HCT116 (cell line): Measurements from ENCODE around the gene THOC6. TPM values are rescaled to one million over a fixed set of nuclear protein-coding genes. Genes with fewer than 3 reads are reported as not detected.

Source experiments
- ATAC-seq: fragments of 200-7000 bp; cut with Tn5 transposase; 2 replicates; pipeline ENCODE4 v1.9.1; 2020; ENCODE audit warnings: mild to moderate bottlenecking, moderate library complexity
- BruUV-seq: library from RNA; stranded (reverse); fragments of 400-500 nt; replicated peaks from 2 replicates; lab custom pipeline; 2021; lab: Mats Ljungman, UMichigan
- CTCF ChIA-PET: fragments of 300-600 bp; sonication (Branson Sonifier 250); formaldehyde crosslinking; loops from one replicate; lab custom pipeline; 2021; ENCODE audit warnings: antibody characterized with exemption; lab: Charles Lee
- POLR2A ChIA-PET: fragments of 300-600, 350-600 bp; sonication (Branson Sonifier 250); formaldehyde crosslinking; loops from one replicate; lab custom pipeline; 2021; ENCODE audit warnings: antibody characterized with exemption; lab: Charles Lee
- RAD21 ChIA-PET, 2 experiments: fragments of 300-600 bp; sonication (Branson Sonifier 250); formaldehyde crosslinking; loops; one replicate each; lab custom pipeline; 2023; ENCODE audit warnings: low total read pairs in 2 of 2; ENCODE audit not compliant: uncharacterized antibody in 2 of 2, unreplicated experiment in 2 of 2, low non-redundant PET in 1 of 2; lab: Charles Lee
- DNase-seq: peaks from one replicate; pipeline ENCODE4 v3.0.0-alpha.2; 2010; ENCODE audit warnings: low read depth, low spot score
- H2AFZ ChIP-seq: fragments of 200-600 bp; shearing (Covaris generic), sonication (generic); 2 replicates; pipeline ENCODE4 v1.6.1; 2017; ENCODE audit warnings: low read depth, mixed run types, mixed read lengths, antibody characterized with exemption, low read length; ENCODE audit not compliant: poor library complexity, severe bottlenecking
- H3K27ac ChIP-seq: 2 replicates; pipeline ENCODE4 v1.5.1; 2012; ENCODE audit warnings: low read depth, low read length
- H3K27me3 ChIP-seq: fragments of 200-600 bp; sonication (generic); 2 replicates; pipeline ENCODE4 v1.6.1; 2016; ENCODE audit warnings: mixed run types, low read length, mixed read lengths; ENCODE audit not compliant: insufficient read depth
- H3K36me3 ChIP-seq, 2 experiments: fragments of 200-500 bp in 1 of 2; fragments of 200-600 bp in 1 of 2; sonication (Bioruptor generic) in 1 of 2; sonication (generic) in 1 of 2; 2 replicates each; pipeline versions ENCODE4 v1.5.1 to v1.6.1; 2014 to 2016; ENCODE audit warnings: low read length in 2 of 2, inconsistent platforms in 1 of 2, mixed read lengths in 1 of 2, mixed run types in 1 of 2; ENCODE audit not compliant: insufficient read depth in 2 of 2, control insufficient read depth in 1 of 2
- H3K4me1 ChIP-seq, 2 experiments: fragments of 200-600 bp in 1 of 2; sonication (generic) in 1 of 2; 2 replicates each; pipeline versions ENCODE4 v1.5.1 to v1.6.1; 2012 to 2017; ENCODE audit warnings: low read length in 2 of 2, inconsistent platforms in 1 of 2, mild to moderate bottlenecking in 1 of 2, mixed read lengths in 1 of 2, mixed run types in 1 of 2, moderate library complexity in 1 of 2; ENCODE audit not compliant: insufficient read depth in 2 of 2, control insufficient read depth in 1 of 2
- H3K4me2 ChIP-seq: fragments of 200-600 bp; sonication (generic); 2 replicates; pipeline ENCODE4 v1.6.1; 2017; ENCODE audit warnings: mixed run types, low read length, mixed read lengths
- H3K4me3 ChIP-seq, 2 experiments: fragments of 200-600 bp in 1 of 2; sonication (generic) in 1 of 2; replicated peaks in 1 of 2; 2 replicates each; pipeline ENCODE4 v1.5.1; 2011 to 2016; ENCODE audit warnings: low read length in 2 of 2, control low read depth in 1 of 2, low read depth in 1 of 2, mild to moderate bottlenecking in 1 of 2, mixed read lengths in 1 of 2, mixed run types in 1 of 2
- H3K79me2 ChIP-seq: fragments of 200-600 bp; sonication (generic); 2 replicates; pipeline ENCODE4 v1.6.1; 2017; ENCODE audit warnings: mild to moderate bottlenecking, mixed run types, low read length, moderate library complexity, mixed read lengths; ENCODE audit not compliant: insufficient read depth
- H3K9ac ChIP-seq: fragments of 200-600 bp; sonication (generic); 2 replicates; pipeline ENCODE4 v1.6.1; 2016; ENCODE audit warnings: low read length, mixed read lengths
- H3K9me2 ChIP-seq: fragments of 200-600 bp; sonication (generic), shearing (Covaris generic); 2 replicates; pipeline ENCODE4 v1.6.1; 2017; ENCODE audit warnings: mixed run types, mild to moderate bottlenecking, moderate library complexity; ENCODE audit not compliant: insufficient read depth
- H3K9me3 ChIP-seq, 2 experiments: fragments of 200-500 bp in 1 of 2; fragments of 200-600 bp in 1 of 2; sonication (Bioruptor generic) in 1 of 2; sonication (generic) in 1 of 2; 2 replicates each; pipeline ENCODE4 v1.6.1; 2014 to 2017; ENCODE audit warnings: low read length in 2 of 2, mixed read lengths in 2 of 2, inconsistent platforms in 1 of 2, low read depth in 1 of 2, mild to moderate bottlenecking in 1 of 2, mixed run types in 1 of 2, moderate library complexity in 1 of 2; ENCODE audit not compliant: control insufficient read depth in 1 of 2, insufficient read depth in 1 of 2
- H4K20me1 ChIP-seq: fragments of 200-600 bp; sonication (generic), shearing (Covaris generic); 2 replicates; pipeline ENCODE4 v1.6.1; 2017; ENCODE audit warnings: mixed run types, mild to moderate bottlenecking, moderate library complexity; ENCODE audit not compliant: insufficient read depth
- ATF3 ChIP-seq: IDR thresholded peaks from 2 replicates; pipeline ENCODE4 v1.6.1; 2012
- CBX3 ChIP-seq: IDR thresholded peaks from 2 replicates; pipeline ENCODE4 v1.6.1; 2012; ENCODE audit warnings: low read depth
- CEBPB ChIP-seq: IDR thresholded peaks from 2 replicates; pipeline ENCODE4 v1.6.1; 2012; ENCODE audit warnings: low read depth
- EGR1 ChIP-seq: IDR thresholded peaks from 2 replicates; pipeline ENCODE4 v1.6.1; 2012; ENCODE audit warnings: low read depth
- ELF1 ChIP-seq: IDR thresholded peaks from 2 replicates; pipeline ENCODE4 v1.6.1; 2012; ENCODE audit warnings: low read depth, borderline replicate concordance
- FOSL1 ChIP-seq: IDR thresholded peaks from 2 replicates; pipeline ENCODE4 v1.6.1; 2012; ENCODE audit warnings: low read depth
- JUND ChIP-seq: IDR thresholded peaks from 2 replicates; pipeline ENCODE4 v1.6.1; 2012
- POLR2A ChIP-seq: IDR thresholded peaks from 2 replicates; pipeline ENCODE4 v1.7.0; 2011; ENCODE audit warnings: borderline replicate concordance; ENCODE audit not compliant: insufficient read depth, insufficient read length; ENCODE audit errors: extremely low read depth
- POLR2AphosphoS5 ChIP-seq: IDR thresholded peaks from 2 replicates; pipeline ENCODE4 v1.6.1; 2011; ENCODE audit warnings: mild to moderate bottlenecking, low read depth, low read length, moderate library complexity
- RAD21 ChIP-seq: IDR thresholded peaks from 2 replicates; pipeline ENCODE4 v1.6.1; 2012; ENCODE audit warnings: low read depth, mild to moderate bottlenecking
- SIN3A ChIP-seq: IDR thresholded peaks from 2 replicates; pipeline ENCODE4 v1.6.1; 2012; ENCODE audit warnings: low read depth
- SP1 ChIP-seq: IDR thresholded peaks from 2 replicates; pipeline ENCODE4 v1.6.1; 2012; ENCODE audit warnings: low read depth
- SRF ChIP-seq: IDR thresholded peaks from 2 replicates; pipeline ENCODE4 v1.6.1; 2012; ENCODE audit warnings: low read depth
- TCF7L2 ChIP-seq: IDR thresholded peaks from 2 replicates; pipeline ENCODE4 v1.7.0; 2011; ENCODE audit warnings: borderline replicate concordance, inconsistent platforms; ENCODE audit not compliant: insufficient read depth, insufficient read length; ENCODE audit errors: extremely low read depth
- YY1 ChIP-seq: IDR thresholded peaks from 2 replicates; pipeline ENCODE4 v1.6.1; 2011; ENCODE audit warnings: low read length, low read depth, moderate library complexity, mild to moderate bottlenecking; ENCODE audit not compliant: insufficient replicate concordance; ENCODE audit errors: extremely low read depth
- ZBTB33 ChIP-seq: IDR thresholded peaks from 2 replicates; pipeline ENCODE4 v1.6.1; 2011; ENCODE audit warnings: mild to moderate bottlenecking, low read length, moderate library complexity; ENCODE audit not compliant: insufficient replicate concordance; ENCODE audit errors: extremely low read depth
- ZFX ChIP-seq: fragments of 450-650 bp; IDR thresholded peaks from 2 replicates; pipeline ENCODE4 v1.6.1; 2017
- ZNF274 ChIP-seq: fragments of 200-500 bp; sonication (Bioruptor generic); IDR thresholded peaks from 2 replicates; pipeline ENCODE4 v1.6.1; 2014; ENCODE audit warnings: mild to moderate bottlenecking, low read depth, low read length, inconsistent platforms
- intact Hi-C: fragments of 100-400 bp; cut with micrococcal nuclease; formaldehyde crosslinking; loops from 2 replicates; pipeline ENCODE4 v1.10.0; 2022
- total RNA-seq: library from RNA; stranded (reverse); gene quantifications from one replicate; pipeline ENCODE4 v1.2.1, GENCODE V29; 2021; ENCODE audit not compliant: unreplicated experiment
- TF ChIP-seq, protein P1 (sequence below): IDR thresholded peaks from 2 replicates; pipeline ENCODE4 v1.6.1; 2012; ENCODE audit warnings: low read depth
- TF ChIP-seq, protein P2 (sequence below), 3 experiments: fragments of 200-600 bp in 1 of 3; sonication (generic) in 1 of 3; IDR thresholded peaks in 2 of 3; conservative IDR thresholded peaks in 1 of 3; 2 replicates each; pipeline ENCODE4 v1.5.1; 2012 to 2017; ENCODE audit warnings: low read depth in 2 of 3, low read length in 2 of 3, antibody characterized with exemption in 1 of 3, borderline replicate concordance in 1 of 3, control low read depth in 1 of 3, mild to moderate bottlenecking in 1 of 3, mixed read lengths in 1 of 3, mixed run types in 1 of 3, moderate library complexity in 1 of 3; ENCODE audit not compliant: insufficient read depth in 1 of 3

THOC6 gene
- total RNA-seq, 1 experiment from 2014 or later: 62.9 TPM

GRCh38 chr16:3068487-3068886 is 44.7 kb downstream of the THOC6 start:
- H4K20me1 ChIP-seq: no peaks in the 10 kb centered on the region
- ATAC-seq (no peak), DNase-seq (no peak)
- H3K27ac ChIP-seq: no peak overlapping the region
- H3K9ac ChIP-seq: no peak overlapping the region
- H3K27me3 ChIP-seq: no peaks in the 10 kb centered on the region
- no TSS peak for BruUV-seq
- no peak overlapping the region for H3K4me3 ChIP-seq
- H2AFZ ChIP-seq: no peak overlapping the region
- H3K9me2 ChIP-seq: no peaks in the 10 kb centered on the region
- ChIA-PET POLR2A (no interaction called here), CTCF (no interaction called here), RAD21 (no interaction called here)
- no peaks in the 10 kb centered on the region for H3K9me3 ChIP-seq
- H3K4me2 ChIP-seq: no peak overlapping the region
- peaks cover 0 to 13% of the 10 kb centered on the region in 2 experiments; a peak in 1 of 4 replicates for H3K4me1 ChIP-seq
- H3K36me3 ChIP-seq: no peaks in the 10 kb centered on the region
- intact Hi-C loops: no loop called here
- TF ChIP-seq YY1: no peak
- no peak for TF ChIP-seq ZBTB33
- no peak for TF ChIP-seq ZNF274
- TF ChIP-seq ZFX: no peak
- no peak for TF ChIP-seq CEBPB
- TF ChIP-seq ATF3: no peak
- TF ChIP-seq JUND: no peak
- no peak for TF ChIP-seq ELF1
- no peak for TF ChIP-seq CBX3
- TF ChIP-seq, protein P1, sequence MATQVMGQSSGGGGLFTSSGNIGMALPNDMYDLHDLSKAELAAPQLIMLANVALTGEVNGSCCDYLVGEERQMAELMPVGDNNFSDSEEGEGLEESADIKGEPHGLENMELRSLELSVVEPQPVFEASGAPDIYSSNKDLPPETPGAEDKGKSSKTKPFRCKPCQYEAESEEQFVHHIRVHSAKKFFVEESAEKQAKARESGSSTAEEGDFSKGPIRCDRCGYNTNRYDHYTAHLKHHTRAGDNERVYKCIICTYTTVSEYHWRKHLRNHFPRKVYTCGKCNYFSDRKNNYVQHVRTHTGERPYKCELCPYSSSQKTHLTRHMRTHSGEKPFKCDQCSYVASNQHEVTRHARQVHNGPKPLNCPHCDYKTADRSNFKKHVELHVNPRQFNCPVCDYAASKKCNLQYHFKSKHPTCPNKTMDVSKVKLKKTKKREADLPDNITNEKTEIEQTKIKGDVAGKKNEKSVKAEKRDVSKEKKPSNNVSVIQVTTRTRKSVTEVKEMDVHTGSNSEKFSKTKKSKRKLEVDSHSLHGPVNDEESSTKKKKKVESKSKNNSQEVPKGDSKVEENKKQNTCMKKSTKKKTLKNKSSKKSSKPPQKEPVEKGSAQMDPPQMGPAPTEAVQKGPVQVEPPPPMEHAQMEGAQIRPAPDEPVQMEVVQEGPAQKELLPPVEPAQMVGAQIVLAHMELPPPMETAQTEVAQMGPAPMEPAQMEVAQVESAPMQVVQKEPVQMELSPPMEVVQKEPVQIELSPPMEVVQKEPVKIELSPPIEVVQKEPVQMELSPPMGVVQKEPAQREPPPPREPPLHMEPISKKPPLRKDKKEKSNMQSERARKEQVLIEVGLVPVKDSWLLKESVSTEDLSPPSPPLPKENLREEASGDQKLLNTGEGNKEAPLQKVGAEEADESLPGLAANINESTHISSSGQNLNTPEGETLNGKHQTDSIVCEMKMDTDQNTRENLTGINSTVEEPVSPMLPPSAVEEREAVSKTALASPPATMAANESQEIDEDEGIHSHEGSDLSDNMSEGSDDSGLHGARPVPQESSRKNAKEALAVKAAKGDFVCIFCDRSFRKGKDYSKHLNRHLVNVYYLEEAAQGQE: no peak
- TF ChIP-seq, protein P2, sequence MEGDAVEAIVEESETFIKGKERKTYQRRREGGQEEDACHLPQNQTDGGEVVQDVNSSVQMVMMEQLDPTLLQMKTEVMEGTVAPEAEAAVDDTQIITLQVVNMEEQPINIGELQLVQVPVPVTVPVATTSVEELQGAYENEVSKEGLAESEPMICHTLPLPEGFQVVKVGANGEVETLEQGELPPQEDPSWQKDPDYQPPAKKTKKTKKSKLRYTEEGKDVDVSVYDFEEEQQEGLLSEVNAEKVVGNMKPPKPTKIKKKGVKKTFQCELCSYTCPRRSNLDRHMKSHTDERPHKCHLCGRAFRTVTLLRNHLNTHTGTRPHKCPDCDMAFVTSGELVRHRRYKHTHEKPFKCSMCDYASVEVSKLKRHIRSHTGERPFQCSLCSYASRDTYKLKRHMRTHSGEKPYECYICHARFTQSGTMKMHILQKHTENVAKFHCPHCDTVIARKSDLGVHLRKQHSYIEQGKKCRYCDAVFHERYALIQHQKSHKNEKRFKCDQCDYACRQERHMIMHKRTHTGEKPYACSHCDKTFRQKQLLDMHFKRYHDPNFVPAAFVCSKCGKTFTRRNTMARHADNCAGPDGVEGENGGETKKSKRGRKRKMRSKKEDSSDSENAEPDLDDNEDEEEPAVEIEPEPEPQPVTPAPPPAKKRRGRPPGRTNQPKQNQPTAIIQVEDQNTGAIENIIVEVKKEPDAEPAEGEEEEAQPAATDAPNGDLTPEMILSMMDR (IDR thresholded peaks at IDR 0.05 in 2 of 3, conservative IDR thresholded peaks at IDR 0.05 in 1 of 3; ENCODE audit: borderline replicate concordance in 1 of 3, insufficient read depth in 1 of 3, low read depth in 2 of 3, low read length in 2 of 3): no peak
- TF ChIP-seq POLR2AphosphoS5: no peak
- TF ChIP-seq RAD21: no peak
- TF ChIP-seq SIN3A: no peak
- no peak for TF ChIP-seq SP1
- TF ChIP-seq TCF7L2: no peak
- no peak for TF ChIP-seq FOSL1
- no peak for TF ChIP-seq SRF
- TF ChIP-seq EGR1: no peak
- no peak for TF ChIP-seq POLR2A
- H3K79me2 ChIP-seq: no peaks in the 10 kb centered on the region
